ENCODE measurements around the gene GAS1. TPM values are rescaled to one million over a fixed set of nuclear protein-coding genes. Genes with fewer than 3 reads are reported as not detected.
A peak's percentile ranks its signal among the peaks of the same experiment; 100 is the strongest.

The GAS1 gene
- total and polyA plus RNA-seq, 2 donors (not counting 1 experiment from before 2014, with no cell fraction given), result 1.6 to 7.4 TPM

DNA sequence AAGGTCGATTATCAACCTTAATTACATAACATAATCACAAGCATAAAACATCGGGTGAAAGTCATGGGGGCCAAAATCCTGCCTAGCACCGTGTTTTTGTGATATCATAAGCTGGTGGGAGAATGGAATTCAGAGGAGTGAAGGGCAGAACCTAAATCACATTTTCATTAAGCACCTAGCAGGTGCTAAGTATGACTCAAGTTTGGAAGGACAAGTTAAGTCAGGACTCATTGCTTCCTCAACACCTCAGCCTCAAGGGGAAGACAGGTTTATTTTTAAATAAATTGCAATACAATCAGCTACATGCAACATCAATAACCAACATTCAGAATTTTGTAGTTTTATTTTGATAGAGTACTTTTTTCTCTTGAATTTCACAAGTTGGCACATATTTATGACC, 33.5 kb upstream of the GAS1 start:
- Histone ChIP-seq H3K27ac (ENCODE audit: insufficient read depth, low read length) (no peak overlapping the region), H3K9me3 (ENCODE audit: control insufficient read depth, insufficient read depth, low read depth, low read length) (no peaks in the 10 kb centered on the region), H3K4me2 (ENCODE audit: extremely low read depth, insufficient read depth, low read length) (no peak overlapping the region), H4K20me1 (ENCODE audit: control insufficient read depth, extremely low read depth, insufficient read depth, low read length) (no peaks in the 10 kb centered on the region), H3K4me1 (ENCODE audit: control insufficient read depth, extremely low read depth, insufficient read depth, low read length) (peaks cover 3% of the 10 kb centered on the region), H3K9ac (ENCODE audit: insufficient read depth, low read length) (no peak overlapping the region), H3K36me3 (ENCODE audit: control insufficient read depth, insufficient read depth, low read length) (no peaks in the 10 kb centered on the region), H3K27me3 (ENCODE audit: control insufficient read depth, insufficient read depth, low read length) (no peaks in the 10 kb centered on the region), H3K4me3 (replicated peaks in 1 of 4; ENCODE audit: control extremely low read depth in 1 of 4, insufficient read depth in 1 of 4, low read depth in 3 of 4, low read length in 4 of 4) (no peak overlapping the region), H3K79me2 (ENCODE audit: control insufficient read depth, insufficient read depth, low read length) (no peaks in the 10 kb centered on the region), H2AFZ (ENCODE audit: low read length) (no peak overlapping the region)
- no peak for DNase-seq (ENCODE audit: low read depth in 2 of 2)
- TF ChIP-seq, protein P1, sequence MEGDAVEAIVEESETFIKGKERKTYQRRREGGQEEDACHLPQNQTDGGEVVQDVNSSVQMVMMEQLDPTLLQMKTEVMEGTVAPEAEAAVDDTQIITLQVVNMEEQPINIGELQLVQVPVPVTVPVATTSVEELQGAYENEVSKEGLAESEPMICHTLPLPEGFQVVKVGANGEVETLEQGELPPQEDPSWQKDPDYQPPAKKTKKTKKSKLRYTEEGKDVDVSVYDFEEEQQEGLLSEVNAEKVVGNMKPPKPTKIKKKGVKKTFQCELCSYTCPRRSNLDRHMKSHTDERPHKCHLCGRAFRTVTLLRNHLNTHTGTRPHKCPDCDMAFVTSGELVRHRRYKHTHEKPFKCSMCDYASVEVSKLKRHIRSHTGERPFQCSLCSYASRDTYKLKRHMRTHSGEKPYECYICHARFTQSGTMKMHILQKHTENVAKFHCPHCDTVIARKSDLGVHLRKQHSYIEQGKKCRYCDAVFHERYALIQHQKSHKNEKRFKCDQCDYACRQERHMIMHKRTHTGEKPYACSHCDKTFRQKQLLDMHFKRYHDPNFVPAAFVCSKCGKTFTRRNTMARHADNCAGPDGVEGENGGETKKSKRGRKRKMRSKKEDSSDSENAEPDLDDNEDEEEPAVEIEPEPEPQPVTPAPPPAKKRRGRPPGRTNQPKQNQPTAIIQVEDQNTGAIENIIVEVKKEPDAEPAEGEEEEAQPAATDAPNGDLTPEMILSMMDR (conservative IDR thresholded peaks at IDR 0.05 in 1 of 2, IDR thresholded peaks at IDR 0.05 in 1 of 2; ENCODE audit: low read depth in 1 of 2, low read length in 2 of 2), result no peak
- TF ChIP-seq EZH2 (IDR thresholded peaks at IDR 0.05; ENCODE audit: low read length, missing control alignments), result no peak

DNA sequence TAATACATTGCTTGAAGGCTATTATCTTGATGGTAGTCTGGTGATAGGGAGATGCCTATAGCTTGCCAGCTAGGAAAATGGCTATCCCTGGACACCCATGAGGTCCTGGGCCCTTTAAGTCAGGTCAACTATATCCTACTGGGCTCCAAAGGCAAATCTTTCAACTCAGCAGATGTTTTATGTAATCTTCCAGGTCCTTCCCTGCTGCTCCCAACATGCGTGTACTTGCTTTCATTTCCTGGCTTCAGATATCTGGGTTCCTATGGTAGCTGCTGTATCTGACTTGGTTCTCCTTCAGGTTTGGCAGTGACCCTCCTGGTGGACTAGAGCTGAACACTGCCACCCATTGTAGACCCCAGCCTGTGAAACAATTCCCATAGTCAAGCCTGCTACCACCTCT, 32.4 kb upstream of the GAS1 start:
- Histone ChIP-seq H3K27me3 (ENCODE audit: control insufficient read depth, insufficient read depth, low read length) (no peaks in the 10 kb centered on the region), H3K27ac (ENCODE audit: insufficient read depth, low read length) (no peak overlapping the region), H3K36me3 (ENCODE audit: control insufficient read depth, insufficient read depth, low read length) (no peaks in the 10 kb centered on the region), H4K20me1 (ENCODE audit: control insufficient read depth, extremely low read depth, insufficient read depth, low read length) (no peaks in the 10 kb centered on the region), H3K4me2 (ENCODE audit: extremely low read depth, insufficient read depth, low read length) (no peak overlapping the region), H3K9ac (ENCODE audit: insufficient read depth, low read length) (no peak overlapping the region), H3K4me1 (ENCODE audit: control insufficient read depth, extremely low read depth, insufficient read depth, low read length) (peaks cover 3% of the 10 kb centered on the region), H3K4me3 (replicated peaks in 1 of 4; ENCODE audit: control extremely low read depth in 1 of 4, insufficient read depth in 1 of 4, low read depth in 3 of 4, low read length in 4 of 4) (no peak overlapping the region), H2AFZ (ENCODE audit: low read length) (no peak overlapping the region), H3K79me2 (ENCODE audit: control insufficient read depth, insufficient read depth, low read length) (no peaks in the 10 kb centered on the region), H3K9me3 (ENCODE audit: control insufficient read depth, insufficient read depth, low read depth, low read length) (no peaks in the 10 kb centered on the region)
- DNase-seq (ENCODE audit: low read depth in 2 of 2), result peak in 1 of 2 donors; percentile 49
- no peak for TF ChIP-seq EZH2 (IDR thresholded peaks at IDR 0.05; ENCODE audit: low read length, missing control alignments)
- TF ChIP-seq, protein P1 (conservative IDR thresholded peaks at IDR 0.05 in 1 of 2, IDR thresholded peaks at IDR 0.05 in 1 of 2; ENCODE audit: low read depth in 1 of 2, low read length in 2 of 2), result no peak

DNA sequence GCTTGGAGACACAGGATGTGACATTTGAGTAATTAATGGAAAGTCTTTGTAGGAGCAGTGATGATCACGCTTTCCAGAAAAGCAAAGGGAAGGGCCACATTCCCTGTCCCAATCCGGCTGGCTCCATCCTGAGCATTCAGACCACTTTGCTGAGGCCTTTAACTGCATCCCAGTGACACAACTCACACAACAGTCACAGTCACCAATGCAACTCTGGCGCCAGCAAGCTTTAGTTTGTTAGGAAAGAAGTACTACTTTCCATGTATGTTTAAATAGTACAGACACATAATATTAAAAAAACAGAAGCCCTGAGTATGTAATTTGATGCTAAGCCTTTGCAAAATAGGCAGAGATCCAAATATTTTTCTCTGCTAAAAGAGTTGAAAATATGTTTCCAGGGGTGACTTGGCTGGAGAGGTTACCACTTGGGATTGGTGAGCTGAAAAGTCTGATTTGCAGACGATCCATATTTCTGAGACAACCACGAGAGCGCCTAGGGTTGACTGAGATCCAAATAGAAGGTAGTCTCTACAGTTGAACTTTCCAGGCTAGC, 31.7 kb upstream of the GAS1 start:
- H3K4me2 ChIP-seq (ENCODE audit: extremely low read depth, insufficient read depth, low read length), result no peak overlapping the region
- no peaks in the 10 kb centered on the region for H4K20me1 ChIP-seq (ENCODE audit: control insufficient read depth, extremely low read depth, insufficient read depth, low read length)
- no peak overlapping the region for H2AFZ ChIP-seq (ENCODE audit: low read length)
- H3K9me3 ChIP-seq (ENCODE audit: control insufficient read depth, insufficient read depth, low read depth, low read length), result no peaks in the 10 kb centered on the region
- no peaks in the 10 kb centered on the region for H3K79me2 ChIP-seq (ENCODE audit: control insufficient read depth, insufficient read depth, low read length)
- H3K9ac ChIP-seq (ENCODE audit: insufficient read depth, low read length), result no peak overlapping the region
- DNase-seq (ENCODE audit: low read depth in 2 of 2), result peak; percentile 24 to 84
- H3K4me1 ChIP-seq (ENCODE audit: control insufficient read depth, extremely low read depth, insufficient read depth, low read length), result peaks cover 3% of the 10 kb centered on the region
- no peaks in the 10 kb centered on the region for H3K36me3 ChIP-seq (ENCODE audit: control insufficient read depth, insufficient read depth, low read length)
- H3K4me3 ChIP-seq (replicated peaks in 1 of 4; ENCODE audit: control extremely low read depth in 1 of 4, insufficient read depth in 1 of 4, low read depth in 3 of 4, low read length in 4 of 4), result no peak overlapping the region
- H3K27me3 ChIP-seq (ENCODE audit: control insufficient read depth, insufficient read depth, low read length), result no peaks in the 10 kb centered on the region
- no peak overlapping the region for H3K27ac ChIP-seq (ENCODE audit: insufficient read depth, low read length)
- TF ChIP-seq EZH2 (IDR thresholded peaks at IDR 0.05; ENCODE audit: low read length, missing control alignments), result no peak
- TF ChIP-seq, protein P1 (conservative IDR thresholded peaks at IDR 0.05 in 1 of 2, IDR thresholded peaks at IDR 0.05 in 1 of 2; ENCODE audit: low read depth in 1 of 2, low read length in 2 of 2), result no peak

Measured in fibroblast of lung (primary cell).